Activated CD4-positive, alpha-beta memory T cell treated with anti-CD3 and anti-CD28 coated beads for 36 hours (primary cell): ENCODE results near the gene CNTRL. TPM values are rescaled to one million over a fixed set of nuclear protein-coding genes. Genes with fewer than 3 reads are reported as not detected.
A peak's percentile ranks its signal among the peaks of the same experiment; 100 is the strongest.

Experiments used
- CTCF ChIA-PET: fragments of 350-600 bp; sonication (Branson Sonifier 250); formaldehyde crosslinking; loops from one replicate; lab custom pipeline; 2021; ENCODE audit warnings: antibody characterized with exemption, inconsistent platforms; lab: Charles Lee
- POLR2A ChIA-PET: fragments of 350-600 bp; sonication (Branson Sonifier 250); formaldehyde crosslinking; loops from one replicate; lab custom pipeline; 2021; ENCODE audit warnings: antibody characterized with exemption; lab: Charles Lee
- DNase-seq: peaks from one replicate; pipeline ENCODE4 v3.0.0-alpha.2; 2020
- H3K27ac Mint-ChIP-seq: one replicate; pipeline ENCODE4 v1.8.0; 2021; ENCODE audit warnings: mixed read lengths
- H3K27me3 Mint-ChIP-seq: one replicate; pipeline ENCODE4 v1.8.0; 2021; ENCODE audit warnings: mixed read lengths
- H3K36me3 Mint-ChIP-seq: one replicate; pipeline ENCODE4 v1.8.0; 2021; ENCODE audit warnings: mixed read lengths
- H3K4me1 Mint-ChIP-seq: one replicate; pipeline ENCODE4 v1.8.0; 2021; ENCODE audit warnings: low read depth, mixed read lengths
- H3K4me3 Mint-ChIP-seq: one replicate; pipeline ENCODE4 v1.8.0; 2021; ENCODE audit warnings: mild to moderate bottlenecking, mixed read lengths
- H3K9me3 Mint-ChIP-seq: one replicate; pipeline ENCODE4 v1.8.0; 2021; ENCODE audit warnings: mixed read lengths
- intact Hi-C: fragments of 100-400 bp; cut with micrococcal nuclease; formaldehyde crosslinking; loops from one replicate; pipeline ENCODE4 v1.15.1; 2023
- total RNA-seq, 2 experiments: library from RNA; stranded (reverse); gene quantifications; one replicate each; pipeline ENCODE4 v1.2.3, GENCODE V29; 2021

CNTRL gene
- total RNA-seq, 2 experiments from 2014 or later: 60.0 to 65.1 TPM

- no peak for DNase-seq
- Mint-ChIP-seq H3K4me3 (no peak within 1 kb of the TSS), H3K36me3 (no peaks in the 10 kb centered on the region), H3K27me3 (no peaks in the 10 kb centered on the region), H3K27ac (no peak within 1 kb of the TSS), H3K4me1 (no peaks in the 10 kb centered on the region), H3K9me3 (no peaks in the 10 kb centered on the region)
- ChIA-PET CTCF (interaction anchor here (0.6 to 1.6 kb wide), 3 partner anchors 9 to 270 kb away, joined by 3 to 7 read pairs (median 3); no protein-coding TSS in a partner anchor), POLR2A (no interaction called here)
- intact Hi-C loops: no loop called here
These were observed 24.4 kb upstream of the CNTRL start, which contains the start of gene C5 for GRCh38 chr9:121050128-121050988. Gene C5, minus strand, starts transcription at chr9:121050275. Its CDS starts 29 bp downstream, at chr9:121050246.

- ChIA-PET POLR2A (no interaction called here), CTCF (no interaction called here)
- DNase-seq: no peak
These were observed 21.2 kb upstream of the CNTRL start for GRCh38 chr9:121053544-121053943.

GRCh38 chr9:121055642-121056143 is 19.1 kb upstream of the CNTRL start:
- peak; percentile 18 for DNase-seq
- peaks cover 7% of the 10 kb centered on the region for H3K9me3 Mint-ChIP-seq
- H3K36me3 Mint-ChIP-seq: no peaks in the 10 kb centered on the region
- ChIA-PET POLR2A (no interaction called here), CTCF (interaction anchor here (0.7 to 2.5 kb wide), 3 partner anchors 9 to 74 kb away, joined by 3 to 9 read pairs (median 5); no protein-coding TSS in a partner anchor)
- H3K27ac Mint-ChIP-seq: no peak overlapping the region
- H3K4me3 Mint-ChIP-seq: no peak overlapping the region
- H3K27me3 Mint-ChIP-seq: no peaks in the 10 kb centered on the region
- peaks cover 6% of the 10 kb centered on the region for H3K4me1 Mint-ChIP-seq
- intact Hi-C loops: no loop called here

More at GRCh38 chr9:121053544-121053943, 21.2 kb upstream of the CNTRL start:
- Mint-ChIP-seq H3K4me1 (no peaks in the 10 kb centered on the region), H3K27ac (no peak overlapping the region), H3K27me3 (no peaks in the 10 kb centered on the region), H3K4me3 (no peak overlapping the region), H3K9me3 (peaks cover 7% of the 10 kb centered on the region), H3K36me3 (no peaks in the 10 kb centered on the region)
- intact Hi-C loops: no loop called here

GRCh38 chr9:121057821-121058220 is 16.9 kb upstream of the CNTRL start:
- no peaks in the 10 kb centered on the region for H3K27me3 Mint-ChIP-seq
- no peaks in the 10 kb centered on the region for H3K36me3 Mint-ChIP-seq
- no peak for DNase-seq
- POLR2A ChIA-PET: no interaction called here
- H3K4me1 Mint-ChIP-seq: peaks cover 18% of the 10 kb centered on the region
- intact Hi-C loops: no loop called here
- no peak overlapping the region for H3K4me3 Mint-ChIP-seq
- peaks cover 7% of the 10 kb centered on the region for H3K9me3 Mint-ChIP-seq
- no peak overlapping the region for H3K27ac Mint-ChIP-seq
- CTCF ChIA-PET: interaction anchor here (0.5 to 5.9 kb wide), 5 partner anchors 12 to 303 kb away, joined by 3 to 112 read pairs (median 5); no protein-coding TSS in a partner anchor

- POLR2A ChIA-PET: no interaction called here
These were observed 15.2 kb upstream of the CNTRL start for GRCh38 chr9:121059513-121059912.

GRCh38 chr9:121059998-121060636 is 14.6 kb upstream of the CNTRL start:
- H3K4me1 Mint-ChIP-seq: peaks cover 23% of the 10 kb centered on the region
- H3K27me3 Mint-ChIP-seq: no peaks in the 10 kb centered on the region
- H3K9me3 Mint-ChIP-seq: peaks cover 7% of the 10 kb centered on the region
- no peaks in the 10 kb centered on the region for H3K36me3 Mint-ChIP-seq
- ChIA-PET CTCF (interaction anchor here (0.6 to 5.9 kb wide), 42 partner anchors 8 to 440 kb away, joined by 3 to 112 read pairs (median 4); partner anchors contain the start of genes C5 and MEGF9), POLR2A (no interaction called here)
- intact Hi-C loops: loop anchor here (1.0 kb wide), 2 partner anchors 79 to 305 kb away; no protein-coding TSS in a partner anchor
- DNase-seq: no peak
- H3K27ac Mint-ChIP-seq: no peak overlapping the region
- no peak overlapping the region for H3K4me3 Mint-ChIP-seq

More at GRCh38 chr9:121059513-121059912, 15.2 kb upstream of the CNTRL start:
- Mint-ChIP-seq H3K9me3 (peaks cover 7% of the 10 kb centered on the region), H3K27me3 (no peaks in the 10 kb centered on the region), H3K36me3 (no peaks in the 10 kb centered on the region), H3K4me3 (no peak overlapping the region), H3K27ac (no peak overlapping the region), H3K4me1 (peaks cover 23% of the 10 kb centered on the region)
- intact Hi-C loops: no loop called here
- CTCF ChIA-PET: interaction anchor here (0.8 to 5.9 kb wide), 34 partner anchors 8 to 440 kb away, joined by 3 to 112 read pairs (median 4); partner anchors contain the start of gene MEGF9
- DNase-seq: no peak

GRCh38 chr9:121066850-121067249 is 7.9 kb upstream of the CNTRL start:
- peaks cover 8% of the 10 kb centered on the region for H3K36me3 Mint-ChIP-seq
- intact Hi-C loops: no loop called here
- ChIA-PET POLR2A (no interaction called here), CTCF (interaction anchor here (0.7 kb wide), 1 partner anchor 145 kb away, joined by 5 read pairs; no protein-coding TSS in a partner anchor)
- peaks cover 38% of the 10 kb centered on the region for H3K4me1 Mint-ChIP-seq
- no peak for DNase-seq
- no peak overlapping the region for H3K4me3 Mint-ChIP-seq
- H3K27ac Mint-ChIP-seq: no peak overlapping the region
- H3K27me3 Mint-ChIP-seq: no peaks in the 10 kb centered on the region
- H3K9me3 Mint-ChIP-seq: peaks cover 21% of the 10 kb centered on the region

- Mint-ChIP-seq H3K4me1 (peaks cover 36% of the 10 kb centered on the region), H3K9me3 (peaks cover 21% of the 10 kb centered on the region), H3K36me3 (peaks cover 8% of the 10 kb centered on the region), H3K4me3 (no peak overlapping the region), H3K27ac (no peak overlapping the region), H3K27me3 (no peaks in the 10 kb centered on the region)
- ChIA-PET POLR2A (no interaction called here), CTCF (interaction anchor here (1.0 to 1.3 kb wide), 2 partner anchors 7 to 86 kb away, joined by 3 read pairs; no protein-coding TSS in a partner anchor)
- DNase-seq: peak; percentile 28
- intact Hi-C loops: no loop called here
These were observed 7.1 kb upstream of the CNTRL start for GRCh38 chr9:121067640-121068039.

GRCh38 chr9:121069396-121069795 is 5.4 kb upstream of the CNTRL start:
- ChIA-PET CTCF (interaction anchor here (0.7 to 1.6 kb wide), 2 partner anchors 12 to 211 kb away, joined by 3 read pairs; no protein-coding TSS in a partner anchor), POLR2A (interaction anchor here (0.6 kb wide), 1 partner anchor 18 kb away, joined by 4 read pairs; no protein-coding TSS in a partner anchor)
- no peak for DNase-seq
- intact Hi-C loops: no loop called here
- H3K36me3 Mint-ChIP-seq: peaks cover 8% of the 10 kb centered on the region
- no peaks in the 10 kb centered on the region for H3K27me3 Mint-ChIP-seq
- H3K4me3 Mint-ChIP-seq: no peak overlapping the region
- no peak overlapping the region for H3K27ac Mint-ChIP-seq
- peaks cover 21% of the 10 kb centered on the region for H3K9me3 Mint-ChIP-seq
- peaks cover 40% of the 10 kb centered on the region for H3K4me1 Mint-ChIP-seq

GRCh38 chr9:121071370-121071755 is 3.4 kb upstream of the CNTRL start:
- intact Hi-C loops: loop anchor here (2.0 to 5.0 kb wide), 3 partner anchors 131 to 491 kb away; partner anchors contain the start of genes CDK5RAP2 and RAB14
- peaks cover 48% of the 10 kb centered on the region for H3K4me1 Mint-ChIP-seq
- POLR2A ChIA-PET: no interaction called here
- peak overlapping the region; percentile 80 for H3K4me3 Mint-ChIP-seq
- H3K9me3 Mint-ChIP-seq: peaks cover 21% of the 10 kb centered on the region
- CTCF ChIA-PET: interaction anchor here (0.9 to 3.0 kb wide), 9 partner anchors 10 to 315 kb away, joined by 3 to 28 read pairs (median 7); no protein-coding TSS in a partner anchor
- H3K36me3 Mint-ChIP-seq: peaks cover 8% of the 10 kb centered on the region
- peak; percentile 43 for DNase-seq
- H3K27ac Mint-ChIP-seq: peak overlapping the region; percentile 79
- no peaks in the 10 kb centered on the region for H3K27me3 Mint-ChIP-seq

- Mint-ChIP-seq H3K4me3 (peak overlapping the region; percentile 80), H3K9me3 (peaks cover 21% of the 10 kb centered on the region), H3K36me3 (peaks cover 6% of the 10 kb centered on the region), H3K27me3 (no peaks in the 10 kb centered on the region), H3K4me1 (peaks cover 53% of the 10 kb centered on the region), H3K27ac (peak overlapping the region; percentile 79)
- ChIA-PET POLR2A (interaction anchor here (0.8 kb wide), 1 partner anchor 279 kb away, joined by 3 read pairs; the partner anchor contains the start of gene FBXW2), CTCF (interaction anchor here (0.9 to 3.0 kb wide), 9 partner anchors 11 to 316 kb away, joined by 3 to 28 read pairs (median 7); no protein-coding TSS in a partner anchor)
- intact Hi-C loops: loop anchor here (1.0 to 5.0 kb wide), 4 partner anchors 91 to 491 kb away; partner anchors contain the start of genes CDK5RAP2 and RAB14
- peak; percentile 27 for DNase-seq
These were observed 2.9 kb upstream of the CNTRL start for GRCh38 chr9:121071756-121072421.
